GM12878 (cell line): Measurements from ENCODE around the gene CARD11. TPM values are rescaled to one million over a fixed set of nuclear protein-coding genes. Genes with fewer than 3 reads are reported as not detected.

Experiments
- CREB1 ChIP-seq: IDR thresholded peaks from 2 replicates; pipeline ENCODE4 v1.6.1; 2012; ENCODE audit warnings: low read depth, mild to moderate bottlenecking, inconsistent platforms
- EED ChIP-seq: sonication (generic); IDR thresholded peaks from 2 replicates; pipeline ENCODE4 v1.6.1; 2016; ENCODE audit warnings: antibody characterized with exemption, low read depth
- LARP7 ChIP-seq: fragments of 450-650 bp; IDR thresholded peaks from 2 replicates; pipeline ENCODE4 v1.6.1; 2017; ENCODE audit warnings: mild to moderate bottlenecking
- NBN ChIP-seq: fragments of 450-650 bp; IDR thresholded peaks from 2 replicates; pipeline ENCODE4 v1.6.1; 2016
- NR2F1 ChIP-seq: fragments of 450-650 bp; conservative IDR thresholded peaks from 2 replicates; pipeline ENCODE4 v1.6.1; 2017; ENCODE audit warnings: mild to moderate bottlenecking
- PAX8 ChIP-seq: fragments of 450-650 bp; IDR thresholded peaks from 2 replicates; pipeline ENCODE4 v1.6.1; 2017; ENCODE audit warnings: mild to moderate bottlenecking, moderate library complexity
- polyA plus RNA-seq, 11 experiments: library from polyadenylated mRNA; depleted of rRNA in 4 of 11; unstranded in 6 of 11; stranded (reverse) in 5 of 11; fragments of >200 nt; fragmentation: Nextera tagmentation in 4 of 11; fragmentation: Illumina TruSeq in 1 of 11; extraction: Ambion mirVana in 4 of 11; extraction: Trizol in 1 of 11; gene quantifications; 1 replicate in 1 of 11; 2 replicates in 10 of 11; pipeline versions ENCODE4 v1.2.1 to v1.2.3, GENCODE V29; 2011 to 2016; ENCODE audit warnings: inconsistent platforms in 2 of 11, missing spikeins in 2 of 11, low read depth in 1 of 11
- total RNA-seq, 4 experiments: library from RNA; depleted of rRNA in 3 of 4; stranded (reverse); fragments of >200 nt in 3 of 4; fragmentation: Illumina TruSeq in 1 of 4; extraction: Trizol in 1 of 4; gene quantifications; 2 replicates each; pipeline versions ENCODE4 v1.2.1 to v1.2.3, GENCODE V29; 2013 to 2021
- TF ChIP-seq, protein P1 (sequence below): fragments of 150-350 bp; IDR thresholded peaks from 2 replicates; pipeline ENCODE4 v1.6.1; 2016; ENCODE audit warnings: low read depth, low read length
- TF ChIP-seq, protein P2 (sequence below): fragments of 150-350 bp; IDR thresholded peaks from 2 replicates; pipeline ENCODE4 v1.6.1; 2014; ENCODE audit warnings: mild to moderate bottlenecking, low read depth, low read length
- TF ChIP-seq, protein P3 (sequence below): IDR thresholded peaks from 2 replicates; pipeline ENCODE4 v1.6.1; 2012; ENCODE audit warnings: low read length, inconsistent platforms
- TF ChIP-seq, protein P4 (sequence below): fragments of 450-650 bp; formaldehyde crosslinking; IDR thresholded peaks from 2 replicates; pipeline ENCODE4 v1.4.0; 2022; ENCODE audit warnings: mild to moderate bottlenecking, moderate library complexity

CARD11 gene
- total and polyA plus RNA-seq, 10 of the 15 experiments (the other 5 are each of a cell fraction or from before 2014, with no cell fraction given), result 0.27 to 72.0 (median 28.4) TPM

DNA sequence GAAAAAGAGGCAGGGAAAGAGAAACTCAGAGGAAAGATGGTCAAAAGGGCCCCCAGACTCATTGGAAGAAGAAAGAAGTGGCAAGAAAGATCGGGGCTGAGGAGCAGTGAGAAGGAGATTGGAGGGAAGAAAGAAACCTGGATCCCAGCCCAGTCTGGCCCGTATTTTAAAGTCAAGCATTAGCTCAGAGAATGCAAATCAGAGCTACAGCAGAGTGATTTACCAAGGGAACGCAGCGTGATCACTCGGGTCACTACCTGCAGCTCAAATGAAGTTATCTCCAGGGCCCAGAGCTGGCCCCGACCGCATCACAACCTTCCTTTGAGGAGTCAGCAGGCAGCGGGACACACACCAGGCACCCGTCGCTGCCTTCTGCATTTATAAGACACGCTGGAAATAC is 72.8 kb downstream of the CARD11 start (continued):
- no peak for TF ChIP-seq LARP7
- TF ChIP-seq, protein P1, sequence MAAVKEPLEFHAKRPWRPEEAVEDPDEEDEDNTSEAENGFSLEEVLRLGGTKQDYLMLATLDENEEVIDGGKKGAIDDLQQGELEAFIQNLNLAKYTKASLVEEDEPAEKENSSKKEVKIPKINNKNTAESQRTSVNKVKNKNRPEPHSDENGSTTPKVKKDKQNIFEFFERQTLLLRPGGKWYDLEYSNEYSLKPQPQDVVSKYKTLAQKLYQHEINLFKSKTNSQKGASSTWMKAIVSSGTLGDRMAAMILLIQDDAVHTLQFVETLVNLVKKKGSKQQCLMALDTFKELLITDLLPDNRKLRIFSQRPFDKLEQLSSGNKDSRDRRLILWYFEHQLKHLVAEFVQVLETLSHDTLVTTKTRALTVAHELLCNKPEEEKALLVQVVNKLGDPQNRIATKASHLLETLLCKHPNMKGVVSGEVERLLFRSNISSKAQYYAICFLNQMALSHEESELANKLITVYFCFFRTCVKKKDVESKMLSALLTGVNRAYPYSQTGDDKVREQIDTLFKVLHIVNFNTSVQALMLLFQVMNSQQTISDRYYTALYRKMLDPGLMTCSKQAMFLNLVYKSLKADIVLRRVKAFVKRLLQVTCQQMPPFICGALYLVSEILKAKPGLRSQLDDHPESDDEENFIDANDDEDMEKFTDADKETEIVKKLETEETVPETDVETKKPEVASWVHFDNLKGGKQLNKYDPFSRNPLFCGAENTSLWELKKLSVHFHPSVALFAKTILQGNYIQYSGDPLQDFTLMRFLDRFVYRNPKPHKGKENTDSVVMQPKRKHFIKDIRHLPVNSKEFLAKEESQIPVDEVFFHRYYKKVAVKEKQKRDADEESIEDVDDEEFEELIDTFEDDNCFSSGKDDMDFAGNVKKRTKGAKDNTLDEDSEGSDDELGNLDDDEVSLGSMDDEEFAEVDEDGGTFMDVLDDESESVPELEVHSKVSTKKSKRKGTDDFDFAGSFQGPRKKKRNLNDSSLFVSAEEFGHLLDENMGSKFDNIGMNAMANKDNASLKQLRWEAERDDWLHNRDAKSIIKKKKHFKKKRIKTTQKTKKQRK, result no peak
- TF ChIP-seq, protein P2, sequence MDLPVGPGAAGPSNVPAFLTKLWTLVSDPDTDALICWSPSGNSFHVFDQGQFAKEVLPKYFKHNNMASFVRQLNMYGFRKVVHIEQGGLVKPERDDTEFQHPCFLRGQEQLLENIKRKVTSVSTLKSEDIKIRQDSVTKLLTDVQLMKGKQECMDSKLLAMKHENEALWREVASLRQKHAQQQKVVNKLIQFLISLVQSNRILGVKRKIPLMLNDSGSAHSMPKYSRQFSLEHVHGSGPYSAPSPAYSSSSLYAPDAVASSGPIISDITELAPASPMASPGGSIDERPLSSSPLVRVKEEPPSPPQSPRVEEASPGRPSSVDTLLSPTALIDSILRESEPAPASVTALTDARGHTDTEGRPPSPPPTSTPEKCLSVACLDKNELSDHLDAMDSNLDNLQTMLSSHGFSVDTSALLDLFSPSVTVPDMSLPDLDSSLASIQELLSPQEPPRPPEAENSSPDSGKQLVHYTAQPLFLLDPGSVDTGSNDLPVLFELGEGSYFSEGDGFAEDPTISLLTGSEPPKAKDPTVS, result no peak
- TF ChIP-seq EED, result no peak
- no peak for TF ChIP-seq NR2F1
- TF ChIP-seq PAX8, result no peak
- TF ChIP-seq CREB1, result no peak
- TF ChIP-seq NBN, result no peak
- TF ChIP-seq, protein P3, sequence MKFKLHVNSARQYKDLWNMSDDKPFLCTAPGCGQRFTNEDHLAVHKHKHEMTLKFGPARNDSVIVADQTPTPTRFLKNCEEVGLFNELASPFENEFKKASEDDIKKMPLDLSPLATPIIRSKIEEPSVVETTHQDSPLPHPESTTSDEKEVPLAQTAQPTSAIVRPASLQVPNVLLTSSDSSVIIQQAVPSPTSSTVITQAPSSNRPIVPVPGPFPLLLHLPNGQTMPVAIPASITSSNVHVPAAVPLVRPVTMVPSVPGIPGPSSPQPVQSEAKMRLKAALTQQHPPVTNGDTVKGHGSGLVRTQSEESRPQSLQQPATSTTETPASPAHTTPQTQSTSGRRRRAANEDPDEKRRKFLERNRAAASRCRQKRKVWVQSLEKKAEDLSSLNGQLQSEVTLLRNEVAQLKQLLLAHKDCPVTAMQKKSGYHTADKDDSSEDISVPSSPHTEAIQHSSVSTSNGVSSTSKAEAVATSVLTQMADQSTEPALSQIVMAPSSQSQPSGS, result no peak
- TF ChIP-seq, protein P4, sequence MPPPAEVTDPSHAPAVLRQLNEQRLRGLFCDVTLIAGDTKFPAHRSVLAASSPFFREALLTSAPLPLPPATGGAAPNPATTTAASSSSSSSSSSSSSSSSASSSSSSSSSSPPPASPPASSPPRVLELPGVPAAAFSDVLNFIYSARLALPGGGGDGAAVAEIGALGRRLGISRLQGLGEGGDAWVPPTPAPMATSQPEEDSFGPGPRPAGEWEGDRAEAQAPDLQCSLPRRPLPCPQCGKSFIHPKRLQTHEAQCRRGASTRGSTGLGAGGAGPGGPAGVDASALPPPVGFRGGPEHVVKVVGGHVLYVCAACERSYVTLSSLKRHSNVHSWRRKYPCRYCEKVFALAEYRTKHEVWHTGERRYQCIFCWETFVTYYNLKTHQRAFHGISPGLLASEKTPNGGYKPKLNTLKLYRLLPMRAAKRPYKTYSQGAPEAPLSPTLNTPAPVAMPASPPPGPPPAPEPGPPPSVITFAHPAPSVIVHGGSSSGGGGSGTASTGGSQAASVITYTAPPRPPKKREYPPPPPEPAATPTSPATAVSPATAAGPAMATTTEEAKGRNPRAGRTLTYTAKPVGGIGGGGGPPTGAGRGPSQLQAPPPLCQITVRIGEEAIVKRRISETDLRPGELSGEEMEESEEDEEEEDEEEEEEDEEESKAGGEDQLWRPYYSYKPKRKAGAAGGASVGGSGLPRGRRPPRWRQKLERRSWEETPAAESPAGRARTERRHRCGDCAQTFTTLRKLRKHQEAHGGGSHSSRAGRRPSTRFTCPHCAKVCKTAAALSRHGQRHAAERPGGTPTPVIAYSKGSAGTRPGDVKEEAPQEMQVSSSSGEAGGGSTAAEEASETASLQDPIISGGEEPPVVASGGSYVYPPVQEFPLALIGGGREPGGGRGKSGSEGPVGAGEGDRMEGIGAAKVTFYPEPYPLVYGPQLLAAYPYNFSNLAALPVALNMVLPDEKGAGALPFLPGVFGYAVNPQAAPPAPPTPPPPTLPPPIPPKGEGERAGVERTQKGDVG, result no peak
